ENCODE results near the gene PRKCH.

DNA sequence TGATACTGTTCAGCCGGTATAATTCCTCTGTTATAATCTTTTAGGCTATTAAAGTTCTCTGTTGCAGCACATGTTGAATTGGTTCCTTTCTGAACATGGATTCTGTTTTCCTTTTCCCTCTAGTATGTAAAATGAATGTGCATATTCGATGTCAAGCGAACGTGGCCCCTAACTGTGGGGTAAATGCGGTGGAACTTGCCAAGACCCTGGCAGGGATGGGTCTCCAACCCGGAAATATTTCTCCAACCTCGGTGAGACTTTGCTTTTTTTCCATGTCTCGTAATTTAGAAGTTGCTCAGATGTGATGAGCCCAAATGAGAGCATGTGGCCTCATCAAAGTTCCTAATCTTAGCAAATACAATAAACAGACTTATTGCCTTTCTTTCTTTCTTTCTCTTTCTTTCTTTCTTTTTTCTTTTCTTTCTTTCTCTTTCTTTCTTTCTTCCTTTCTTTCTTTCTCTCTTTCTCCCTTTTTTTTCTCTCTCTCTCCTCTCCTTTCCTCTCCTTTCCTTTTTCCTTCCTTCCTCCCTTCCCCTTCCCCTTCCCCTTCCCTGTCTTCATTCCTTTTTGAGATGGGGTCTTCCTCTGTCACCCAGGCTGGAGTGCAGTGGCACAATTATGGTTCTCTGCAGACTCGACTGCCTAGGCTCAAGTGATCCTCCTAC lies 131.9 kb downstream of the PRKCH start:
- TF ChIP-seq, protein P1, sequence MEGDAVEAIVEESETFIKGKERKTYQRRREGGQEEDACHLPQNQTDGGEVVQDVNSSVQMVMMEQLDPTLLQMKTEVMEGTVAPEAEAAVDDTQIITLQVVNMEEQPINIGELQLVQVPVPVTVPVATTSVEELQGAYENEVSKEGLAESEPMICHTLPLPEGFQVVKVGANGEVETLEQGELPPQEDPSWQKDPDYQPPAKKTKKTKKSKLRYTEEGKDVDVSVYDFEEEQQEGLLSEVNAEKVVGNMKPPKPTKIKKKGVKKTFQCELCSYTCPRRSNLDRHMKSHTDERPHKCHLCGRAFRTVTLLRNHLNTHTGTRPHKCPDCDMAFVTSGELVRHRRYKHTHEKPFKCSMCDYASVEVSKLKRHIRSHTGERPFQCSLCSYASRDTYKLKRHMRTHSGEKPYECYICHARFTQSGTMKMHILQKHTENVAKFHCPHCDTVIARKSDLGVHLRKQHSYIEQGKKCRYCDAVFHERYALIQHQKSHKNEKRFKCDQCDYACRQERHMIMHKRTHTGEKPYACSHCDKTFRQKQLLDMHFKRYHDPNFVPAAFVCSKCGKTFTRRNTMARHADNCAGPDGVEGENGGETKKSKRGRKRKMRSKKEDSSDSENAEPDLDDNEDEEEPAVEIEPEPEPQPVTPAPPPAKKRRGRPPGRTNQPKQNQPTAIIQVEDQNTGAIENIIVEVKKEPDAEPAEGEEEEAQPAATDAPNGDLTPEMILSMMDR (IDR thresholded peaks at IDR 0.05): no peak
- no peak for TF ChIP-seq POLR2A (IDR thresholded peaks at IDR 0.05)
- no peak for TF ChIP-seq EP300 (IDR thresholded peaks at IDR 0.05)

Data from sigmoid colon (tissue), 4 donors.